HepG2 (cell line): ENCODE results near the gene KLHL33. TPM values are rescaled to one million over a fixed set of nuclear protein-coding genes. Genes with fewer than 3 reads are reported as not detected.

ENCODE experiments used
- DPF2 ChIP-seq: sonication (generic); formaldehyde crosslinking; IDR thresholded peaks from 2 replicates; pipeline ENCODE4 v1.4.0; 2020; ENCODE audit warnings: mild to moderate bottlenecking, low read depth, missing genetic modification reagents, borderline replicate concordance
- FLYWCH1 ChIP-seq: sonication (generic); formaldehyde crosslinking; IDR thresholded peaks from 2 replicates; pipeline ENCODE4 v1.8.1; 2023; ENCODE audit warnings: mild to moderate bottlenecking, missing genetic modification reagents
- HNF4G ChIP-seq, 2 experiments: sonication (generic) in 1 of 2; formaldehyde crosslinking in 1 of 2; IDR thresholded peaks; 2 replicates each; pipeline versions ENCODE4 v1.4.0 to v1.6.1; 2011 to 2020; ENCODE audit warnings: borderline replicate concordance in 2 of 2, low read depth in 2 of 2, mild to moderate bottlenecking in 2 of 2, low read length in 1 of 2, missing genetic modification reagents in 1 of 2, moderate library complexity in 1 of 2
- HNRNPL ChIP-seq: fragments of 200-400 bp; formaldehyde crosslinking; IDR thresholded peaks from 2 replicates; pipeline ENCODE4 v1.6.1; 2017; ENCODE audit warnings: mild to moderate bottlenecking, low read depth, low read length
- HOXA5 ChIP-seq: sonication (generic); formaldehyde crosslinking; IDR thresholded peaks from 2 replicates; pipeline ENCODE4 v1.4.0; 2020; ENCODE audit warnings: missing genetic modification reagents
- ISX ChIP-seq: sonication (generic); formaldehyde crosslinking; conservative IDR thresholded peaks from 2 replicates; pipeline ENCODE4 v1.5.0; 2020; ENCODE audit warnings: missing genetic modification reagents
- KAT8 ChIP-seq: IDR thresholded peaks from 2 replicates; pipeline ENCODE4 v1.6.1; 2016; ENCODE audit warnings: missing genetic modification reagents, missing compliant biosample characterization
- KIAA2018 ChIP-seq: sonication (generic); formaldehyde crosslinking; IDR thresholded peaks from 2 replicates; pipeline ENCODE4 v1.5.0; 2020; ENCODE audit warnings: mild to moderate bottlenecking, missing genetic modification reagents, borderline replicate concordance
- MAF1 ChIP-seq: sonication (generic); formaldehyde crosslinking; IDR thresholded peaks from 2 replicates; pipeline ENCODE4 v1.5.0; 2020; ENCODE audit warnings: missing genetic modification reagents, borderline replicate concordance
- RAD21 ChIP-seq: fragments of 450-650 bp; formaldehyde crosslinking; IDR thresholded peaks from 2 replicates; pipeline ENCODE4 v1.5.0; 2020; ENCODE audit warnings: mild to moderate bottlenecking
- RFX3 ChIP-seq: IDR thresholded peaks from 2 replicates; pipeline ENCODE4 v1.6.1; 2016; ENCODE audit warnings: missing biosample characterization, missing genetic modification reagents
- SALL2 ChIP-seq: sonication (generic); formaldehyde crosslinking; IDR thresholded peaks from 2 replicates; pipeline ENCODE4 v1.8.1; 2023; ENCODE audit warnings: mild to moderate bottlenecking, missing genetic modification reagents, inconsistent platforms
- TFDP2 ChIP-seq: sonication (generic); formaldehyde crosslinking; IDR thresholded peaks from 2 replicates; pipeline ENCODE4 v1.4.0; 2020; ENCODE audit warnings: missing genetic modification reagents
- ZC3H13 ChIP-seq: sonication (generic); formaldehyde crosslinking; IDR thresholded peaks from 2 replicates; pipeline ENCODE4 v1.8.1; 2023; ENCODE audit warnings: mild to moderate bottlenecking, missing genetic modification reagents, moderate library complexity
- ZFP82 ChIP-seq: sonication (generic); formaldehyde crosslinking; IDR thresholded peaks from 2 replicates; pipeline ENCODE4 v1.5.1; 2020; ENCODE audit warnings: mild to moderate bottlenecking, missing genetic modification reagents, borderline replicate concordance
- ZFP90 ChIP-seq: sonication (generic); formaldehyde crosslinking; IDR thresholded peaks from 2 replicates; pipeline ENCODE4 v1.8.0; 2022; ENCODE audit warnings: missing genetic modification reagents, mild to moderate bottlenecking, inconsistent platforms, borderline replicate concordance
- ZNF326 ChIP-seq: sonication (generic); formaldehyde crosslinking; IDR thresholded peaks from 2 replicates; pipeline ENCODE4 v1.4.0; 2020; ENCODE audit warnings: missing genetic modification reagents, borderline replicate concordance
- ZNF354B ChIP-seq: sonication (generic); formaldehyde crosslinking; IDR thresholded peaks from 2 replicates; pipeline ENCODE4 v1.8.0; 2022; ENCODE audit warnings: mild to moderate bottlenecking, missing genetic modification reagents
- ZNF644 ChIP-seq: IDR thresholded peaks from 2 replicates; pipeline ENCODE4 v1.6.1; 2016; ENCODE audit warnings: low read depth
- ZNF816 ChIP-seq: sonication (generic); formaldehyde crosslinking; IDR thresholded peaks from 2 replicates; pipeline ENCODE4 v1.8.0; 2022; ENCODE audit warnings: missing genetic modification reagents, mild to moderate bottlenecking, borderline replicate concordance
- polyA plus RNA-seq, 8 experiments: library from polyadenylated mRNA; depleted of rRNA in 3 of 8; stranded (reverse) in 7 of 8; unstranded in 1 of 8; fragments of >200 nt; fragmentation: Illumina TruSeq in 4 of 8; extraction: Trizol in 4 of 8; gene quantifications; 2 replicates each; pipeline versions ENCODE4 v1.2.1 to v1.2.3, GENCODE V29; 2011 to 2016; ENCODE audit warnings: low read depth in 4 of 8, missing spikeins in 1 of 8, mixed read lengths in 1 of 8; ENCODE audit not compliant: insufficient read depth in 1 of 8
- total RNA-seq, 5 experiments: library from RNA; depleted of rRNA; stranded (reverse); fragments of >200 nt; fragmentation: Illumina TruSeq; extraction: Trizol; gene quantifications; 2 replicates each; pipeline ENCODE4 v1.2.3, GENCODE V29; 2016; ENCODE audit warnings: low read depth in 1 of 5

The KLHL33 gene
- total and polyA plus RNA-seq, 2 of the 13 experiments (the other 11 are each of a cell fraction or from before 2014, with no cell fraction given), result not detected

GRCh38 chr14:20461225-20462141 lies 25.5 kb upstream of the KLHL33 start, which contains the start of gene PIP4P1 (continued):
- peak; percentile 94; the same call in 1 of the 2 replicates for TF ChIP-seq ZNF816
- TF ChIP-seq DPF2 (CRISPR knock-in tag), result no peak
- peak; percentile 92; the same call in 1 of the 2 replicates for TF ChIP-seq ZFP82 (CRISPR knock-in tag)
- TF ChIP-seq SALL2 (CRISPR knock-in tag), result peak; percentile 43
- TF ChIP-seq FLYWCH1 (CRISPR knock-in tag), result no peak
- no peak; the same call in 1 of the 2 replicates for TF ChIP-seq ZC3H13
- TF ChIP-seq HNF4G (IDR thresholded peaks at IDR 0.05; ENCODE audit: borderline replicate concordance, low read depth, low read length), result peak; percentile 8; the same call in 1 of the 2 replicates
- TF ChIP-seq HNF4G (CRISPR knock-in tag; IDR thresholded peaks at IDR 0.05; ENCODE audit: borderline replicate concordance, low read depth), result no peak
- TF ChIP-seq ZFP90, result no peak; the same call in 1 of the 2 replicates
- TF ChIP-seq HOXA5 (CRISPR knock-in tag), result peak; percentile 88; the same call in 1 of the 2 replicates
- TF ChIP-seq KIAA2018, result peak; percentile 66; the same call in 1 of the 2 replicates
- TF ChIP-seq TFDP2 (CRISPR knock-in tag), result peak; percentile 96
- TF ChIP-seq KAT8 (CRISPR knock-in tag), result peak; percentile 97
- peak; percentile 77 for TF ChIP-seq ZNF644 (CRISPR knock-in tag)
- no peak for TF ChIP-seq MAF1 (CRISPR knock-in tag)
- no peak for TF ChIP-seq HNRNPL
- no peak for TF ChIP-seq RFX3 (CRISPR knock-in tag)
- peak; percentile 51 for TF ChIP-seq RAD21 (CRISPR knock-in tag)
- no peak for TF ChIP-seq ZNF326
- TF ChIP-seq ISX (CRISPR knock-in tag), result no peak
- no peak for TF ChIP-seq ZNF354B (CRISPR knock-in tag)
